NCI-H1092 treated with DMSO at 0.1 percent for 48 hours (cell line): ENCODE results near the gene ELF4.
"Not testable (repeated sequence)": the region's sequence is repeated elsewhere in the genome, so short reads cannot be mapped to it uniquely, and the experiment has no call there.

Experiments
- DNase-seq: peaks from one replicate; lab custom pipeline; 2025; lab: John Stamatoyannopoulos, UW

The ELF4 gene

GRCh38 chrX:130110379-130111219 lies at the start of gene ELF4:
TSS of gene ELF4 (minus strand) at chrX:130110497. CDS start at chrX:130081330, 29,167 bp downstream.
- DNase-seq: peak; percentile 24

DNA sequence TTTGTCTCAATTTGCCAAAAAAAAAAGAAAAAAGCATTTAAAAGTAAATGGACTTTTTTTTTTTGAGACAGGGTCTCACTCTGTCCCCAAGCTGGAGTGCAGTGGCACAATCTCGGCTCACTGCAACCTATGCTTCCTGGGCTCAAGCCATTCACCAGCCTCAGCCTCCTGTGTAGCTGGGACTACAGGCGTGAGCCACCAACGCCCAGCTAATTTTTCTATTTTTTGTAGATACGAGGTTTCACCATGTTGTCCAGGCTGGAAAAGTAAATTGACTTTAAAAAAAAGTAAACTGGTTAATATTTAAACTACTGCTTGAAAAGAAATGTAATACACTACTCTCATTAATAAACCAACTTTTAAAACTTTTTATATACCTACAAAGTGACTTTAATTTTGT lies 49.5 kb upstream of the ELF4 start:
- no peak for DNase-seq

DNA sequence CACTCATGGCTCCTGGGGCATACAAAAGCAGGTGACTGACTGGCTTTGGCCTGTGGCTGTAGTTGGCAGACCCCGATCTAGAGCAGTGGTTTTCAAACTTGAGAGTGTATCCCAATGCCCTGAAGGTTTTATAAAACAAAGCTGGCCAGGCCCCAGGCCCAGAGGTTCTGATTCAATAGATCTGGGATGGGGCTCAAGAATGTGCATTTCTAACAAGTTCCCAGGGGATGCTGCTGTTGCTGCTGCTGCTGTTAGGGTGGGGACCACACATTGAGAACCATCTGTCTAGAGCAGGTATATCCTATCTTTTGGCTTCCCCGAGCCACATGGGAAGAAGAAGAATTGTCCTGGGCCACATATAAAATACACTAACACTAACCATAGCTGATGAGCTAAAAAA lies 48.0 kb upstream of the ELF4 start:
- DNase-seq: no peak

- DNase-seq: no peak
Measured at GRCh38 chrX:130155564-130155963, 45.3 kb upstream of the ELF4 start.

- DNase-seq: no peak
Measured at GRCh38 chrX:130147631-130148030, 37.3 kb upstream of the ELF4 start.

DNA sequence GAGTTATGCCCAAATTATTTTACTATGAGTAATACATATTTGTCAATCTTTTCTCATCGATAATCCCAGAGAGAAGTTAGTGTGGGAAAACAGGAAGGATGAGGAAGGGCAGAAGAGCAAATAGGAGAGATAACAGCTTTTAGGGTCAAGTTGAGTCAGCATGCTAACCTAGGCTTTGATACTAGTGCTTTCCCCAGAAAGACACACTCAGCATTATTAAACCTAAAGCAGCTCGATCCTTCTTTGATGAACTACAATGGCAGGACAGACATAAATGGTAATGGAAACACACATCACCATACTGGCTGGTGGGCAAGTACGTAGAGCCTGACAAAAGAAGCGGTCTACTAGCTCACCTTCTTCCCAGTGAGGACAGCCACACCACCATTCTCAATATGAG lies 34.8 kb upstream of the ELF4 start:
- no peak for DNase-seq

GRCh38 chrX:130144509-130144908 lies 34.2 kb upstream of the ELF4 start:
- DNase-seq: no peak

GRCh38 chrX:130139474-130140201 lies 29.3 kb upstream of the ELF4 start:
- DNase-seq: no peak

- DNase-seq: no peak
Measured at GRCh38 chrX:130136961-130137360, 26.7 kb upstream of the ELF4 start.

- DNase-seq: no peak
Measured at GRCh38 chrX:130136496-130136895, 26.2 kb upstream of the ELF4 start.

- DNase-seq: no peak
Measured at GRCh38 chrX:130130990-130131389, 20.7 kb upstream of the ELF4 start.

GRCh38 chrX:130125091-130125874 lies 15.0 kb upstream of the ELF4 start:
- no peak for DNase-seq

DNA sequence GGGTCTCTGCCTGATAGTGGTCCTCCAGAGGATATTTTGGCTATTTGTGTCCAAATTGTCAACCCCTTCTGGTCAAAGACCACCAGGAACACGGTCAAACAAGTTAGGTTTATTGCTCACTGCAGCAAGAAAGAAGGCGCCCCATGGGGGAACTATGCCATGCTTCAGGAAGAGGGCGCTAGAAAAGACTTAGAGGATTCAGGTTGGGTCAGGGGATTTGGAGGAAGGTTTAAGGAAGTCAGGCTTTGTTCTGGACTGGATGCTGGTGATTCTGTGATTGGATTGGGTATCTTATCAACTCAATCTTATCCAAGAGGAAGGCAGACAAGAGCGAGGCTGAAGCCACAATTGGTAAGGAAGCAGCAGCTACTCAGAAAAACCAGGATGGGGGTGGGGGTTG lies 14.3 kb upstream of the ELF4 start:
- DNase-seq: no peak

- no peak for DNase-seq
Measured at GRCh38 chrX:130121505-130121800, 11.2 kb upstream of the ELF4 start.

- peak; percentile 25 for DNase-seq
Measured at GRCh38 chrX:130120746-130121504, 10.6 kb upstream of the ELF4 start.

DNA sequence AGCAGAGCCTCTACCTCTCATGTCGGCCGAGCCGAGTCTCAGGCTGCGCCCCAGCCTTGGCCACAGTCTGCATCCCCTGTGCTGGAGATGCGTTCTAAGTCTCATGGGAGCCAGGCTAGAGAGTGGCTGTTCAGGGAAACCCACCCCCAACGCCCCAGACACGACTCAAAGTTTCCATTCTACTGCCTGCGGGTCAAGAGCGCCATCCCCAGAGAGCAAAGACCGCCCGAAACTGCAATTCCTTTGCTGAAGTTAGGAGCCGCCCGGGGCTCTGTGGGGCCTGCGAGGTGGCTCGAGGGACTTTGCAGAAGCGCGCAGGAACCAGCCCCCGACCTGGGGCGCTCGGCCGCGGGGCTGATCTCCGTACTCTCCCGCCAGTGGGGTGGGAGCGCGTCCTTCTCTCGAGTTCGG lies 10.0 kb upstream of the ELF4 start:
- DNase-seq: no peak

- DNase-seq: no peak
Measured at GRCh38 chrX:130119312-130119898, 9.1 kb upstream of the ELF4 start.

DNA sequence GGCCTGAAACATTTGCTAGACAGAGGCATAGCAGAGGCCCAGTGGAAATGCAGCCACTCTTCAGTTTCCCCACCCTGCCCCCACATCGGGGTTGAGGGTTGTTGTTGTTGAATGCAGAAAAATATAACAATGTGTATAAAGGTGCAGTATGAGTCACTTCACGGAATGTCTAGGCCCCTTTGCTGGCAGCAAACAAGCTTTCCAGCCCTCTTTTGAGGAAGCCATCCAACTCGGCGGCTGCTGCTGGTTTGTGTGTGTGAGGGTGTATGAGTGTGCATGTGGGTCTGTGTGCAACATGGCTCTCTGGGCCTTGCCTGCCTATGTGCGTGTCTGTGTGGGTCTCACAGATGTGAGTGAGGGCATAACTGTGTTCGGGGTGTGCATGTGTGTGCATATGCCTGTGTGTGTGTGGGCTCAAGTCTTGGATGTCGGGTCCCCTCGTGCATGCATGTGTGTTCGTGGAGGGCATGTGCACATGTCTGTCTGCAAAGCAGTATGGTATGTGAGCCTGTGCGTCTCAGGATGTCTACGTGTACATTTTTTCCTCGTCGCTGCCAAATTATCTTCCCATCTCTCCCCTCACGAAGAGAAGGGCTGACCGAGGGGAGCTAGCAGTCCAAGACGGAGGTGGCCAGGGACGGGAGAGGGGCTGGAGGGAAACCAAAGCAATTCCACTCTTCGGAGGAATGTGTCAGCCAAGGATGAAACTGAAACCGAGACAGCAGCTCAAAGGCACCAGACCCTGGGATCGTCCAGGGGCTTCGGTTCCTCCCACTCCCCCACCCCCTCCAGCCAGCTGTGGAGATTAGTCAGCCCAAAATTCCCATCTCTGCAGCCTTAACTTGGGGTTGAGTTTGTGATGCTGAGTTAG lies 8.4 kb upstream of the ELF4 start:
- DNase-seq: no peak

DNA sequence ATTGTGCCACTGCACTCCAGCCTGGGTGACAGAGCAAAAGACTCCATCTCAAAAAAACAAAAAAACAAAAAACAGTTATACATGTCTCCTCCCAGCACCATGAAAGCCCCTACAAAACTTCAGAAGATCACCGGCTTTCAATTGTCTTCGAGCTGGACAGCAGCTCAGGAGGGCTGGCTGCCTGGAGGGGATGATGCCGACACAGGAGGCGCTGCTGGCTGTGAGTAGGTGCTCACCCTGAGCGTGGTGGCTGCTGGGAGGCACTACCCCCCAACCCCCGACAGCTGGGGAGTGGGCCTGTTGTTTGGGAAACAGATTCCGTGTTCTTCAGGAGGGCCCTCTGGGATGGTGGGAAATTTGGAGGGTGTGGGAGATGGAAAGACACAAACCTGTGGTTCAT lies 6.9 kb upstream of the ELF4 start:
- DNase-seq: no peak

DNA sequence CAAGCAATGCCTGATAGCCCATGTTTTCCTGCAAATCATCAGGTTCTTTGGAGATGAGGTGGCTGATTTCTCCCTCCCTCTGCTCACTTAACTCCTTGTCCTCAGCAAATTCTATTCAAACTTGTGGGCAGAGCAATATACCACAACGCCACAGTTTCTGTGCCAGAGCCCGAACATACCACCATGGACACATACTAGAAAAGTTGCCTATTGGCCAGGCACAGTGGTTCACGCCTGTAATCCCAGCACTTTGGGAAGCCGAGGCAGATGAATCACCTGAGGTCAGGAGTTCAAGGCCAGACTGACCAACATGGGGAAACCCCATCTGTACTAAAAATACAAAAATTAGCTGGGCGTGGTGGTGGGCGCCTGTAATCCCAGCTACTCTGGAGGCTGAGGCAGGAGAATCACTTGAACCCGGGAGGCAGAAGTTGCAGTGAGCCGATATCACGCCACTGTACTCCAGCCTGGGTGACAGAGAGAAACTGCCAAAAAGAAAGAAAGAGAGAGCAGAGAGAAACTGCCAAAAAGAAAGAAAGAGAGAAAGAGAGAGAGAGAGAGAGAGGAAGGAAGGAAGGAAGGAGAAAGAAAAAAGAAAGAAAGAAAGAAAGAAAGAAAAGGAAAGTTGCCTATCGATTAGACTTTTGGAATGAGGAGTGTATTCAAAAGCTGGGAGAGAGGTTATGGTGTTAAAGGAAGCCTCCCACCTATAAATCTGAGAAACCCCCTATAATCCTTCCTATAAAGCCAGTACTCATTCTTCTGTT lies 5.0 kb upstream of the ELF4 start:
- DNase-seq: not testable (repeated sequence)
